Fibroblast of lung (primary cell): ENCODE data around the gene KNG1.

ENCODE experiments used
- EZH2 ChIP-seq: IDR thresholded peaks from 2 replicates; pipeline ENCODE4 v1.5.1; 2012; ENCODE audit warnings: low read length, control low read depth, mild to moderate bottlenecking; ENCODE audit errors: missing control alignments
- TF ChIP-seq, protein P1 (sequence below), 2 donors: IDR thresholded peaks in 1 of 2; conservative IDR thresholded peaks in 1 of 2; 1 replicate in 1 of 2; 2 replicates in 1 of 2; pipeline ENCODE4 v1.5.1; 2011 to 2012; ENCODE audit warnings: low read length in 2 of 2, control low read depth in 1 of 2, inconsistent platforms in 1 of 2, low read depth in 1 of 2, mild to moderate bottlenecking in 1 of 2

DNA sequence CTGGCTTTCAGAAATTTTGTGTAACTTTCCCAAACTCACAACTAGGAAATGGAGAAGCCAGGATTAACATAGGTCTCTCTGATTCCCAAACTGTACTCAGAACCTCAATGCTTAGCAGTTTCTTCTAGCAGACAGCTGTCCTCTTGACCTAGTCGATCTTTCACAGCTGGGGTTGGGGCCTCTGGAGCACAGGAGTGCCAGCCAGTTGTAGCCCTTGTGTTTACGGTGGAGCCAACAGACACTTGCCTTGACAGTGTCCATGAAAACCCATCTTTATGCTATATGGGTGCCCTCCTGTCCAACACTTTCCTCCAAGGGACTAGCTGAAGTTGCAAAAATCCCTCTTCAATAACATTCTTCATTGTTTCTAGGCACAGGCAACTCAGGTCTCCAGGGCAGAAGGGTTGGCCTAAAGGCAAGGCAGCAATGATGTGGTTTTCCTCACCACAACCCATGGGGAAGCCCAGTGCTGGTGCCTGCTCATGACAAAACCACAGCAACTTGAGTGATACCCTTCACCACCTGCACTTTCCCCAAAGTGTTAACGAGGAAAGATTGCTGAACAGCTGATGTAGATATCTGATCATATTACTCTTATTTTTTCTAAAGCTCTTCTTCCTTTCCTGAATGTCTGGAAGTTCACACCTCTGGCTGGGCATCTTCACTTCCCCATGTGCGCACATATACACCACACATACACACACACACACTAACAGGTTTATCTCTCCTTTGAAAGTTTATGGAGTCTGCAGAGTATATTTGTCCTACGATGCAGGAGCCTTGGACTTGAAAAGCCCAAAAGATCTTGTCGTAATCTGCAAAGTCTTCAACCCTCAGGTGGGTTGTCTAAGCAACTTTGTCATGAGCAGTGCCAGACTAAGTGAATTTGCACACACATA lies 11.0 kb upstream of the KNG1 start:
- TF ChIP-seq, protein P1, sequence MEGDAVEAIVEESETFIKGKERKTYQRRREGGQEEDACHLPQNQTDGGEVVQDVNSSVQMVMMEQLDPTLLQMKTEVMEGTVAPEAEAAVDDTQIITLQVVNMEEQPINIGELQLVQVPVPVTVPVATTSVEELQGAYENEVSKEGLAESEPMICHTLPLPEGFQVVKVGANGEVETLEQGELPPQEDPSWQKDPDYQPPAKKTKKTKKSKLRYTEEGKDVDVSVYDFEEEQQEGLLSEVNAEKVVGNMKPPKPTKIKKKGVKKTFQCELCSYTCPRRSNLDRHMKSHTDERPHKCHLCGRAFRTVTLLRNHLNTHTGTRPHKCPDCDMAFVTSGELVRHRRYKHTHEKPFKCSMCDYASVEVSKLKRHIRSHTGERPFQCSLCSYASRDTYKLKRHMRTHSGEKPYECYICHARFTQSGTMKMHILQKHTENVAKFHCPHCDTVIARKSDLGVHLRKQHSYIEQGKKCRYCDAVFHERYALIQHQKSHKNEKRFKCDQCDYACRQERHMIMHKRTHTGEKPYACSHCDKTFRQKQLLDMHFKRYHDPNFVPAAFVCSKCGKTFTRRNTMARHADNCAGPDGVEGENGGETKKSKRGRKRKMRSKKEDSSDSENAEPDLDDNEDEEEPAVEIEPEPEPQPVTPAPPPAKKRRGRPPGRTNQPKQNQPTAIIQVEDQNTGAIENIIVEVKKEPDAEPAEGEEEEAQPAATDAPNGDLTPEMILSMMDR (conservative IDR thresholded peaks at IDR 0.05 in 1 of 2, IDR thresholded peaks at IDR 0.05 in 1 of 2; ENCODE audit: low read depth in 1 of 2, low read length in 2 of 2) = no peak
- TF ChIP-seq EZH2 = no peak
